Endothelial cell of hepatic sinusoid (primary cell): ENCODE results near the gene C19orf53.

Experiments
- in situ Hi-C: cut with HindIII; loops from 2 replicates; pipeline ENCODE4 v1.10.0; 2017; ENCODE audit warnings: low sequenced_read_pairs

C19orf53 gene

GRCh38 chr19:13823256-13823655 lies 49.0 kb downstream of the C19orf53 start:
- in situ Hi-C loops, result no loop called here

DNA sequence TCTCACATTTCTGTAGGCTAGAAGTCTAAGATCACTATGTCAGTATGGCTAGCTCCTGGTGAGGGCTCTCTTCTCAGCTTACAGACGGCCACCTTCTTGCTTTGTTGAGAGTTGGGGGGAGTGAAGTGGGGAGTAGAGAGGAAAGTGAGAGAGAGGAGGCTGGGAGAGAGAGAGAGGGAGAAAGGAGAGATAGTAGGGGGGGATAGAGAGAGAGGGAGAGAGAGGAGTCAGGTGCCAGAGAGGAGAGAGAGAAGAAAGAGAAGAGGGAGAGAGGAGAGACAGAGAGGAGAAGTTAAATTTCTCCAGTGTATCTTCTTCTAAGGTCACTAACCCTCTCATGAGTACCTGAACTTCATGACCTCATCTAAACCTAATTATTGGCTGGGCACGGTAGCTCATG lies 49.6 kb downstream of the C19orf53 start:
- in situ Hi-C loops, result no loop called here

GRCh38 chr19:13824703-13825102 lies 50.4 kb downstream of the C19orf53 start:
- in situ Hi-C loops, result no loop called here

GRCh38 chr19:13825489-13826441 lies 51.5 kb downstream of the C19orf53 start:
- in situ Hi-C loops, result no loop called here

DNA sequence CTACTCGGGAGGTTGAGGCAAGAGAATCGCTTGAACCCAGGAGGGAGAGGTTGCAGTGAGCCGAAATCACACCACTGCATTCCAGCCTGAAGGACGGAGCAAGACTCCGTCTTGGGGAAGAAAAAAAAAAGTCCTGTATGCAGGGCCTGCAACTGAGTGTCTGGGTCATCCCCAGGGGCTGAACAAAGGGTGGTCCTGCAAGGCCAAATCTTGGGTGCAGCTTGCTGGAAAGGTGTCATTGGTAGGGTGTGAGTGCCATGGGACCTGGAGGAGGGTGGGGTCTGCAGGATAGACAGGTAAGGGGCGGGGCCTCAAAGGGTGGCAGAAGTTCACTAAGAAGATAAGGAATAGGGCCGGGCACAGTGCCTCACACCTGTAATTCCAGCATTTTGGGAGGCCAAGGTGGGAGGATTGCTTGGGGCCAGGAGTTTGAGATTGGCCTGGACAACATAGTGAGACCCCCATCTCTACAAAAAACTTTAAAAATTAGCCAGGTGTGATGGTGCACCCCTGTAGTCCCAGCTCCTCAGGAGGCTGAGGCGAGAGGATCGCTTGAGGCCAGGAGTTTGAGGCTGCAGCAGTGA lies 52.5 kb downstream of the C19orf53 start:
- in situ Hi-C loops, result no loop called here

GRCh38 chr19:13827656-13828055 lies 53.4 kb downstream of the C19orf53 start:
- in situ Hi-C loops, result no loop called here
